Activated naive CD4-positive, alpha-beta T cell treated with anti-CD3 and anti-CD28 coated beads for 36 hours (primary cell): ENCODE results near the gene SHF. TPM values are rescaled to one million over a fixed set of nuclear protein-coding genes. Genes with fewer than 3 reads are reported as not detected.

Experiments
- CTCF ChIA-PET: fragments of 350-600 bp; sonication (Branson Sonifier 250); formaldehyde crosslinking; loops from one replicate; lab custom pipeline; 2021; ENCODE audit warnings: antibody characterized with exemption; lab: Charles Lee
- DNase-seq: peaks from one replicate; pipeline ENCODE4 v3.0.0-alpha.2; 2020
- H3K27ac Mint-ChIP-seq: one replicate; pipeline ENCODE4 v1.8.0; 2021; ENCODE audit warnings: mild to moderate bottlenecking, mixed read lengths
- H3K27me3 Mint-ChIP-seq: one replicate; pipeline ENCODE4 v1.8.0; 2021; ENCODE audit warnings: low read depth, mixed read lengths
- H3K36me3 Mint-ChIP-seq: one replicate; pipeline ENCODE4 v1.8.0; 2021; ENCODE audit warnings: low read depth, mixed read lengths
- H3K4me1 Mint-ChIP-seq: one replicate; pipeline ENCODE4 v1.8.0; 2021; ENCODE audit warnings: low read depth, mixed read lengths
- H3K4me3 Mint-ChIP-seq: one replicate; pipeline ENCODE4 v1.8.0; 2021; ENCODE audit warnings: mild to moderate bottlenecking, moderate library complexity, mixed read lengths
- H3K9me3 Mint-ChIP-seq: one replicate; pipeline ENCODE4 v1.8.0; 2021; ENCODE audit warnings: mixed read lengths
- intact Hi-C: fragments of 100-400 bp; cut with micrococcal nuclease; formaldehyde crosslinking; loops from one replicate; pipeline ENCODE4 v1.15.1; 2023
- total RNA-seq, 2 experiments: library from RNA; stranded (reverse); gene quantifications; one replicate each; pipeline ENCODE4 v1.2.3, GENCODE V29; 2021

Gene SHF
- total RNA-seq, 2 experiments from 2014 or later: 2.3 to 3.3 TPM

GRCh38 chr15:45221053-45221599, 33.4 kb upstream of the SHF start:
- Mint-ChIP-seq H3K4me1 (no peaks in the 10 kb centered on the region), H3K27me3 (peaks cover 5% of the 10 kb centered on the region), H3K36me3 (no peaks in the 10 kb centered on the region), H3K27ac (no peak overlapping the region), H3K4me3 (no peak overlapping the region), H3K9me3 (no peaks in the 10 kb centered on the region)
- intact Hi-C loops: no loop called here
- no peak for DNase-seq
- CTCF ChIA-PET: no interaction called here

- intact Hi-C loops: no loop called here
- Mint-ChIP-seq H3K4me3 (no peak overlapping the region), H3K9me3 (no peaks in the 10 kb centered on the region), H3K4me1 (no peaks in the 10 kb centered on the region), H3K27me3 (no peaks in the 10 kb centered on the region), H3K27ac (no peak overlapping the region), H3K36me3 (no peaks in the 10 kb centered on the region)
- CTCF ChIA-PET: interaction anchor here (0.6 to 2.4 kb wide), 5 partner anchors 8 to 303 kb away, joined by 3 to 8 read pairs (median 3); no protein-coding TSS in a partner anchor
- no peak for DNase-seq
Observed at GRCh38 chr15:45212493-45212892, 24.7 kb upstream of the SHF start.

GRCh38 chr15:45205192-45205591, 17.4 kb upstream of the SHF start:
- no peak overlapping the region for H3K27ac Mint-ChIP-seq

GRCh38 chr15:45203182-45203581, 15.4 kb upstream of the SHF start:
- H3K4me3 Mint-ChIP-seq: no peak overlapping the region
- no peaks in the 10 kb centered on the region for H3K9me3 Mint-ChIP-seq
- peaks cover 3% of the 10 kb centered on the region for H3K4me1 Mint-ChIP-seq
- no peak overlapping the region for H3K27ac Mint-ChIP-seq
- no peaks in the 10 kb centered on the region for H3K36me3 Mint-ChIP-seq
- no peak for DNase-seq
- intact Hi-C loops: no loop called here
- H3K27me3 Mint-ChIP-seq: peaks cover 6% of the 10 kb centered on the region
- CTCF ChIA-PET: interaction anchor here (0.6 to 2.8 kb wide), 8 partner anchors 9 to 199 kb away, joined by 3 to 18 read pairs (median 6); a partner anchor contains a TSS

More at GRCh38 chr15:45205192-45205591, 17.4 kb upstream of the SHF start:
- intact Hi-C loops: loop anchor here (1.0 kb wide), 4 partner anchors 79 to 252 kb away; no protein-coding TSS in a partner anchor
- CTCF ChIA-PET: interaction anchor here (0.6 to 3.4 kb wide), 27 partner anchors 8 to 889 kb away, joined by 3 to 39 read pairs (median 4); a partner anchor contains a TSS
- Mint-ChIP-seq H3K9me3 (no peaks in the 10 kb centered on the region), H3K27me3 (peaks cover 4% of the 10 kb centered on the region), H3K4me3 (no peak overlapping the region), H3K36me3 (no peaks in the 10 kb centered on the region), H3K4me1 (peaks cover 3% of the 10 kb centered on the region)
- DNase-seq: peak; percentile 86

- Mint-ChIP-seq H3K36me3 (no peaks in the 10 kb centered on the region), H3K4me3 (no peak overlapping the region), H3K27me3 (peaks cover 6% of the 10 kb centered on the region), H3K4me1 (peaks cover 8% of the 10 kb centered on the region), H3K9me3 (no peaks in the 10 kb centered on the region), H3K27ac (no peak overlapping the region)
- DNase-seq: no peak
- intact Hi-C loops: loop anchor here (1.0 to 2.0 kb wide), 2 partner anchors 83 to 256 kb away; no protein-coding TSS in a partner anchor
- CTCF ChIA-PET: interaction anchor here (0.5 to 2.5 kb wide), 10 partner anchors 8 to 385 kb away, joined by 3 to 15 read pairs (median 4); no protein-coding TSS in a partner anchor
Observed at GRCh38 chr15:45201869-45202268, 14.1 kb upstream of the SHF start.

- Mint-ChIP-seq H3K4me3 (no peak overlapping the region), H3K27me3 (peaks cover 3% of the 10 kb centered on the region), H3K4me1 (peaks cover 8% of the 10 kb centered on the region), H3K27ac (no peak overlapping the region), H3K9me3 (no peaks in the 10 kb centered on the region), H3K36me3 (no peaks in the 10 kb centered on the region)
- no peak for DNase-seq
- CTCF ChIA-PET: interaction anchor here (0.8 to 2.5 kb wide), 9 partner anchors 9 to 385 kb away, joined by 3 to 15 read pairs (median 4); no protein-coding TSS in a partner anchor
- intact Hi-C loops: loop anchor here (1.0 to 2.0 kb wide), 2 partner anchors 83 to 257 kb away; no protein-coding TSS in a partner anchor
Observed at GRCh38 chr15:45201557-45201859, 13.7 kb upstream of the SHF start.

GRCh38 chr15:45200799-45201556, 13.2 kb upstream of the SHF start:
- no peak overlapping the region for H3K4me3 Mint-ChIP-seq
- no peaks in the 10 kb centered on the region for H3K36me3 Mint-ChIP-seq
- H3K27ac Mint-ChIP-seq: no peak overlapping the region
- CTCF ChIA-PET: interaction anchor here (0.6 to 2.5 kb wide), 13 partner anchors 9 to 386 kb away, joined by 3 to 15 read pairs (median 3); no protein-coding TSS in a partner anchor
- H3K27me3 Mint-ChIP-seq: peaks cover 2% of the 10 kb centered on the region
- DNase-seq: peak; percentile 93
- H3K4me1 Mint-ChIP-seq: peaks cover 8% of the 10 kb centered on the region
- H3K9me3 Mint-ChIP-seq: no peaks in the 10 kb centered on the region
- intact Hi-C loops: loop anchor here (1.0 to 2.0 kb wide), 5 partner anchors 82 to 386 kb away; partner anchors contain the start of genes BLOC1S6 and GATM

GRCh38 chr15:45200001-45200798, 12.4 kb upstream of the SHF start:
- H3K4me3 Mint-ChIP-seq: no peak overlapping the region
- peaks cover 8% of the 10 kb centered on the region for H3K4me1 Mint-ChIP-seq
- intact Hi-C loops: loop anchor here (1.0 to 2.0 kb wide), 4 partner anchors 81 to 387 kb away; partner anchors contain the start of genes BLOC1S6 and GATM
- CTCF ChIA-PET: interaction anchor here (0.6 to 2.5 kb wide), 14 partner anchors 10 to 226 kb away, joined by 3 to 15 read pairs (median 4); no protein-coding TSS in a partner anchor
- no peaks in the 10 kb centered on the region for H3K9me3 Mint-ChIP-seq
- H3K36me3 Mint-ChIP-seq: no peaks in the 10 kb centered on the region
- DNase-seq: peak; percentile 99
- peaks cover 2% of the 10 kb centered on the region for H3K27me3 Mint-ChIP-seq
- H3K27ac Mint-ChIP-seq: no peak overlapping the region

- no peak overlapping the region for H3K4me3 Mint-ChIP-seq
- DNase-seq: peak; percentile 55
- no peaks in the 10 kb centered on the region for H3K36me3 Mint-ChIP-seq
- no peak overlapping the region for H3K27ac Mint-ChIP-seq
- intact Hi-C loops: loop anchor here (1.0 to 5.0 kb wide), 3 partner anchors 177 to 566 kb away; partner anchors contain the start of genes B2M, PATL2 and SORD
- peaks cover 5% of the 10 kb centered on the region for H3K4me1 Mint-ChIP-seq
- no peaks in the 10 kb centered on the region for H3K9me3 Mint-ChIP-seq
- CTCF ChIA-PET: interaction anchor here (0.6 to 2.5 kb wide), 7 partner anchors 9 to 42 kb away, joined by 3 to 7 read pairs (median 3); no protein-coding TSS in a partner anchor
- H3K27me3 Mint-ChIP-seq: peaks cover 2% of the 10 kb centered on the region
Observed at GRCh38 chr15:45199136-45199810, 11.5 kb upstream of the SHF start.

- DNase-seq: peak; percentile 97
- peaks cover 5% of the 10 kb centered on the region for H3K4me1 Mint-ChIP-seq
- H3K27me3 Mint-ChIP-seq: peaks cover 2% of the 10 kb centered on the region
- intact Hi-C loops: loop anchor here (1.0 to 5.0 kb wide), 7 partner anchors 10 to 565 kb away; partner anchors contain the start of genes B2M, PATL2 and SORD
- no peaks in the 10 kb centered on the region for H3K36me3 Mint-ChIP-seq
- H3K4me3 Mint-ChIP-seq: no peak overlapping the region
- CTCF ChIA-PET: interaction anchor here (0.6 to 1.5 kb wide), 12 partner anchors 9 to 231 kb away, joined by 3 to 8 read pairs (median 5); no protein-coding TSS in a partner anchor
- no peak overlapping the region for H3K27ac Mint-ChIP-seq
- no peaks in the 10 kb centered on the region for H3K9me3 Mint-ChIP-seq
Observed at GRCh38 chr15:45198337-45199135, 10.8 kb upstream of the SHF start.
